Gastrocnemius medialis (tissue), 4 donors: ENCODE measurements around the gene NAT9. TPM values are rescaled to one million over a fixed set of nuclear protein-coding genes. Genes with fewer than 3 reads are reported as not detected.

Experiments
- ATAC-seq, 2 donors: fragments of 150-250 bp; one replicate each; pipeline ENCODE4 v1.9.1; 2016
- DNase-seq, 2 donors: peaks; one replicate each; pipeline ENCODE4 v3.0.0-alpha.2; 2019
- H3K27ac ChIP-seq, 4 donors: fragments of 200-600 bp; sonication (generic); 1 replicate in 1 of 4; 2 replicates in 3 of 4; pipeline ENCODE4 v1.5.1; 2016 to 2018; ENCODE audit warnings: mild to moderate bottlenecking in 2 of 4, moderate library complexity in 1 of 4
- H3K27me3 ChIP-seq, 3 donors: fragments of 200-600 bp; sonication (generic) in 2 of 3; 1 replicate in 1 of 3; 2 replicates in 2 of 3; pipeline versions ENCODE4 v1.5.1 to v1.6.0; 2016 to 2019; ENCODE audit warnings: mild to moderate bottlenecking in 1 of 3, moderate library complexity in 1 of 3
- H3K36me3 ChIP-seq, 2 donors: fragments of 200-600 bp; sonication (generic) in 1 of 2; one replicate each; pipeline ENCODE4 v1.5.1; 2017 to 2018
- H3K4me1 ChIP-seq, 2 donors: fragments of 200-600 bp; sonication (generic) in 1 of 2; one replicate each; pipeline ENCODE4 v1.5.1; 2016 to 2017; ENCODE audit warnings: mild to moderate bottlenecking in 2 of 2
- H3K4me3 ChIP-seq, 4 donors: fragments of 200-600 bp; sonication (generic) in 3 of 4; 1 replicate in 1 of 4; 2 replicates in 3 of 4; pipeline ENCODE4 v1.5.1; 2016 to 2019; ENCODE audit warnings: mild to moderate bottlenecking in 2 of 4
- H3K9me3 ChIP-seq, 3 donors: fragments of 200-600 bp; sonication (generic) in 2 of 3; 1 replicate in 1 of 3; 2 replicates in 2 of 3; pipeline ENCODE4 v1.5.1; 2016 to 2019
- POLR2A ChIP-seq, 2 donors: fragments of 450-650 bp; IDR thresholded peaks; one replicate each; pipeline ENCODE4 v1.6.1; 2017; ENCODE audit warnings: antibody characterized with exemption in 2 of 2, mild to moderate bottlenecking in 2 of 2, moderate library complexity in 2 of 2
- in situ Hi-C, 4 donors: fragments of 200-750 bp; cut with MboI; loops; one replicate each; pipeline versions ENCODE4 v1.15.0 to v1.8.0; 2017; ENCODE audit warnings: low sequenced_read_pairs in 4 of 4
- intact Hi-C: fragments of 100-400 bp; cut with DNase I; formaldehyde crosslinking; loops from one replicate; pipeline ENCODE4 v1.15.1; 2023; ENCODE audit warnings: low total_unique reads
- total RNA-seq, 4 donors: library from RNA; depleted of rRNA; stranded (reverse); fragments of >200 nt; gene quantifications; one replicate each; pipeline versions ENCODE4 v1.1.0 to v1.2.3, GENCODE V29; 2016
- TF ChIP-seq, protein P1 (sequence below), 5 experiments: fragments of 450-650 bp in 3 of 5; fragments of 200-600 bp in 2 of 5; sonication (generic) in 2 of 5; IDR thresholded peaks in 4 of 5; conservative IDR thresholded peaks in 1 of 5; 1 replicate in 4 of 5; 2 replicates in 1 of 5; pipeline ENCODE4 v1.5.1; 2016 to 2019; ENCODE audit warnings: antibody characterized with exemption in 5 of 5, mild to moderate bottlenecking in 3 of 5, moderate library complexity in 3 of 5

The NAT9 gene
- total RNA-seq, 4 donors from 2014 or later: 7.7 to 27.4 (median 14.5) TPM

- Histone ChIP-seq H3K27ac (no peak overlapping the region), H3K4me1 (peaks cover 13 to 20% of the 10 kb centered on the region in 2 donors), H3K4me3 (no peak overlapping the region), H3K27me3 (no peaks in the 10 kb centered on the region), H3K36me3 (no peaks in the 10 kb centered on the region), H3K9me3 (no peaks in the 10 kb centered on the region)
- intact Hi-C loops: no loop called here
- TF ChIP-seq, protein P1, sequence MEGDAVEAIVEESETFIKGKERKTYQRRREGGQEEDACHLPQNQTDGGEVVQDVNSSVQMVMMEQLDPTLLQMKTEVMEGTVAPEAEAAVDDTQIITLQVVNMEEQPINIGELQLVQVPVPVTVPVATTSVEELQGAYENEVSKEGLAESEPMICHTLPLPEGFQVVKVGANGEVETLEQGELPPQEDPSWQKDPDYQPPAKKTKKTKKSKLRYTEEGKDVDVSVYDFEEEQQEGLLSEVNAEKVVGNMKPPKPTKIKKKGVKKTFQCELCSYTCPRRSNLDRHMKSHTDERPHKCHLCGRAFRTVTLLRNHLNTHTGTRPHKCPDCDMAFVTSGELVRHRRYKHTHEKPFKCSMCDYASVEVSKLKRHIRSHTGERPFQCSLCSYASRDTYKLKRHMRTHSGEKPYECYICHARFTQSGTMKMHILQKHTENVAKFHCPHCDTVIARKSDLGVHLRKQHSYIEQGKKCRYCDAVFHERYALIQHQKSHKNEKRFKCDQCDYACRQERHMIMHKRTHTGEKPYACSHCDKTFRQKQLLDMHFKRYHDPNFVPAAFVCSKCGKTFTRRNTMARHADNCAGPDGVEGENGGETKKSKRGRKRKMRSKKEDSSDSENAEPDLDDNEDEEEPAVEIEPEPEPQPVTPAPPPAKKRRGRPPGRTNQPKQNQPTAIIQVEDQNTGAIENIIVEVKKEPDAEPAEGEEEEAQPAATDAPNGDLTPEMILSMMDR (IDR thresholded peaks at IDR 0.05 in 4 of 5, conservative IDR thresholded peaks at IDR 0.05 in 1 of 5): no peak
- no peak for TF ChIP-seq POLR2A (IDR thresholded peaks at IDR 0.05)
- in situ Hi-C loops: no loop called here
- ATAC-seq: no peak
- no peak for DNase-seq
These were observed 12.4 kb downstream of the NAT9 start for GRCh38 chr17:74763565-74764387.

DNA sequence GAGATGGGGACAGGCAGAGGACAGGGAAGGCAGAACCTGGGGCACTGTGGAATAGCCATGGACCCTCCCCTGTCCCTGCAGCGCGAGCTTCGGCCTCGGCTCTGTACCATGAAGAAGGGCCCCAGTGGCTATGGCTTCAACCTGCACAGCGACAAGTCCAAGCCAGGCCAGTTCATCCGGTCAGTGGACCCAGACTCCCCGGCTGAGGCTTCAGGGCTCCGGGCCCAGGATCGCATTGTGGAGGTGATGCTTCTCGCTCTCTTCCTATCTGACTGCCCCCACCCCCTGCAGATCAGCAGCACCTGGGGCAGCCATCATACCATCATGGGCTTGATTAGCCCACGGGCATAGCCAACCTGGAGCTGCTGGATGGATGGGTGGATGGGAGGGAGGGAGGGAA lies 14.2 kb downstream of the NAT9 start:
- in situ Hi-C loops: no loop called here
- Histone ChIP-seq H3K9me3 (no peaks in the 10 kb centered on the region), H3K27ac (no peak overlapping the region), H3K4me1 (peaks cover 9 to 16% of the 10 kb centered on the region in 2 donors), H3K27me3 (no peaks in the 10 kb centered on the region), H3K36me3 (no peaks in the 10 kb centered on the region), H3K4me3 (no peak overlapping the region)
- DNase-seq: no peak
- intact Hi-C loops: no loop called here
- TF ChIP-seq, protein P1 (IDR thresholded peaks at IDR 0.05 in 4 of 5, conservative IDR thresholded peaks at IDR 0.05 in 1 of 5): no peak
- no peak for TF ChIP-seq POLR2A (IDR thresholded peaks at IDR 0.05)
- no peak for ATAC-seq

DNA sequence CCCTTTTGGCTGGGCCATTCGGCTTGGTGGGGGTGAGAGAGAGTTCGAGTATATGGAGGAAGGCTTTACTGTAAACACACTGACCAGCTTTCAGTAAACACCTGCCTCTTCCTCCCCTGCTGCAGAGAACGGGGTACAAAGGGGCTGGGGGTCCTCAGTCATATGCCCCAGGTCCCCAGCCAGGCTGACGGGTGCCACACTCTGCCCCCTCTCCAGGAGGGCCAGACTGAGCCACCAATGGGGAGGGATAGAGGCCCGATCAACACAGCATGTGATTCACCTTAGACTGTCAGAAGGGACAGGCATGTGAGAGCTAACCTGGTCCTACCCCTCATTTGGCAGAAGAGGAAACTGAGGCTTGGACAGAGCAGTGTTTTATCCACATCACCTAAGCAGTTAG lies 14.7 kb downstream of the NAT9 start:
- Histone ChIP-seq H3K27ac (no peak overlapping the region), H3K27me3 (no peaks in the 10 kb centered on the region), H3K36me3 (no peaks in the 10 kb centered on the region), H3K4me1 (peaks cover 9 to 16% of the 10 kb centered on the region in 2 donors), H3K9me3 (no peaks in the 10 kb centered on the region), H3K4me3 (no peak overlapping the region)
- in situ Hi-C loops (no loop called here), intact Hi-C loops (no loop called here)
- ATAC-seq: no peak
- TF ChIP-seq, protein P1 (IDR thresholded peaks at IDR 0.05 in 4 of 5, conservative IDR thresholded peaks at IDR 0.05 in 1 of 5): no peak
- TF ChIP-seq POLR2A (IDR thresholded peaks at IDR 0.05): no peak
- no peak for DNase-seq

DNA sequence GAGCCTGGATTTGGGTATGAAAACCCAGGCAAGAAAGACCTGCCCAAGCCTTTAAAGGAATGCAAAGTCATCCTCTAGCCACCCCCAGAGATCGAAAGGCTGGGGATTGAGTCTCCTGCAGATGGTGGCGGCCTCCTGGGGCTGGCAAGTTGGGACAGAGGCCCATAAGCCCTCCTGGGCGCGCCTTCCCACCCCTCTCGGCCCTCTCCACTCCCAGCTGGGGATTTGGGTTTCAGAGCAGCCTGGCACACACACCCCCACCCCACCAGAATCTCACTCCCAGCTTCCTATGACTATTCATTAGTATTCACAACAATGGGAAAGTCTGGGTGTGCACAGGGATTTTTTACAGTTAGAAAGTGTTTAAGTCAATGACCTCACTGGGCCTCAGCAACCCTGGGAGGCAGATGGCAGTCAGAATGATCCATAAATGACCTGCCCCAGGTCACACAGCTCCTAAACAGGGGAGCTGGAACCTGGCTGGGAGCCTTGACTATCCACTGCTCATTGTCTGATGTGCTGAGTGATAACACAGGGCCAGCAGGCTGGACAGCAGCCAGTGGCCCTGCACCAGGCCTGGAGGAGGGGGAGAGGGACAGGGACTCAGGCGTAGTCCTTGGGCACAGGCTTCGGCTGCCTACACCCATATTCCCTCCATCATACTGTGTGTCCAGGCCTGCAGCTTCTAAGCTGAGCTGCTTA lies 15.6 kb downstream of the NAT9 start:
- intact Hi-C loops (no loop called here), in situ Hi-C loops (no loop called here)
- no peaks in the 10 kb centered on the region for H3K27me3 ChIP-seq
- ATAC-seq (no peak), DNase-seq (no peak)
- H3K4me3 ChIP-seq: no peak overlapping the region
- no peak for TF ChIP-seq POLR2A (IDR thresholded peaks at IDR 0.05)
- TF ChIP-seq, protein P1 (IDR thresholded peaks at IDR 0.05 in 4 of 5, conservative IDR thresholded peaks at IDR 0.05 in 1 of 5): no peak
- no peaks in the 10 kb centered on the region for H3K36me3 ChIP-seq
- peaks cover 9 to 16% of the 10 kb centered on the region in 2 donors for H3K4me1 ChIP-seq
- H3K9me3 ChIP-seq: no peaks in the 10 kb centered on the region
- no peak overlapping the region for H3K27ac ChIP-seq
